Ovary (tissue), 9 donors: Measurements from ENCODE around the gene LARP6. TPM values are rescaled to one million over a fixed set of nuclear protein-coding genes. Genes with fewer than 3 reads are reported as not detected.

ENCODE experiments used
- DNase-seq, 5 donors: peaks; one replicate each; pipeline ENCODE4 v3.0.0-alpha.2; 2019 to 2020
- H3K27ac ChIP-seq, 2 donors: fragments of 200-600 bp; one replicate each; pipeline versions ENCODE4 v1.5.1 to v1.8.0; 2019 to 2022
- H3K27me3 ChIP-seq: fragments of 200-600 bp; one replicate; pipeline ENCODE4 v1.8.0; 2022
- H3K36me3 ChIP-seq: fragments of 200-600 bp; sonication (generic); one replicate; pipeline ENCODE4 v1.5.1; 2019
- H3K4me1 ChIP-seq: one replicate; pipeline ENCODE4 v1.8.1; 2013; ENCODE audit warnings: mild to moderate bottlenecking, moderate library complexity; ENCODE audit not compliant: insufficient read depth
- H3K4me3 ChIP-seq: fragments of 200-600 bp; sonication (generic); one replicate; pipeline ENCODE4 v1.5.1; 2017
- H3K9me3 ChIP-seq, 2 donors: fragments of 200-600 bp in 1 of 2; sonication (generic) in 1 of 2; one replicate each; pipeline versions ENCODE4 v1.5.1 to v1.8.1; 2013 to 2019; ENCODE audit warnings: mild to moderate bottlenecking in 1 of 2, moderate library complexity in 1 of 2
- CTCF ChIP-seq, 3 donors: fragments of 450-650 bp in 2 of 3; fragments of 200-600 bp in 1 of 3; IDR thresholded peaks; one replicate each; pipeline versions ENCODE4 v1.5.1 to v1.8.0; 2016 to 2022; ENCODE audit warnings: antibody characterized with exemption in 3 of 3, mild to moderate bottlenecking in 1 of 3
- EP300 ChIP-seq: sonication (generic); formaldehyde crosslinking; IDR thresholded peaks from one replicate; pipeline ENCODE4 v1.6.1; 2017; ENCODE audit warnings: antibody characterized with exemption
- POLR2A ChIP-seq: fragments of 450-650 bp; IDR thresholded peaks from one replicate; pipeline ENCODE4 v1.6.1; 2017; ENCODE audit warnings: antibody characterized with exemption, mild to moderate bottlenecking, moderate library complexity
- WGBS, 3 donors: extraction: QIAGEN DNeasy Blood & Tissue Kit in 1 of 3; methylation state at CpG; one replicate each; pipeline versions ENCODE4 v1.1.5 to v1.1.7; 2013 to 2017; 5-methylcytosine and 5-hydroxymethylcytosine counted together
- intact Hi-C, 4 donors: fragments of 100-400 bp; cut with DNase I; formaldehyde crosslinking; loops; one replicate each; pipeline versions ENCODE4 v1.11.0 to v1.15.1; 2022 to 2023
- polyA plus RNA-seq, 2 donors: library from polyadenylated mRNA; stranded (reverse); fragments of 200-250 nt in 1 of 2; fragments of 350-450 nt in 1 of 2; fragmentation: Illumina TruSeq in 1 of 2; extraction: RNeasy Lipid Tissue Mini Kit (QIAGEN cat#74804) in 1 of 2; gene quantifications; one replicate each; pipeline ENCODE4 v1.2.3, GENCODE V29; 2013 to 2014
- total RNA-seq, 7 donors: library from RNA; depleted of rRNA in 2 of 7; stranded (reverse); fragments of >200 nt in 2 of 7; fragmentation: NEBNext Ultra II Directional in 3 of 7; extraction: Animal tissue kit (Norgen Biotek cat#: 25700) in 3 of 7; gene quantifications; one replicate each; pipeline versions ENCODE4 v1.1.0 to v1.2.4, GENCODE V29; 2016 to 2023
- donor health status: DM: no; HTN: no; CAD: no; lungs with moderate emphysema.
- donor health status: DM: no; HTN: no; CAD: no.
- donor health status: Bipolar disorder and iron deficiency.
- donor health status: DM: yes; HTN: yes; CAD: no.
- donor health status: DM: no; HTN: no; CAD: no.
- donor health status: DM: yes; HTN: yes; CAD: no.

Gene LARP6
- total and polyA plus RNA-seq, 9 donors: 13.4 to 61.7 (median 31.9) TPM

- intact Hi-C loops: no loop called here
- no peak for TF ChIP-seq CTCF (IDR thresholded peaks at IDR 0.05)
- no peak for TF ChIP-seq EP300
- TF ChIP-seq POLR2A: no peak
- no peak overlapping the region for H3K4me3 ChIP-seq
- H3K9me3 ChIP-seq: no peaks in the 10 kb centered on the region
- peaks cover 8% of the 10 kb centered on the region for H3K4me1 ChIP-seq
- no peak for DNase-seq
- H3K36me3 ChIP-seq: no peaks in the 10 kb centered on the region
- peak overlapping the region in 1 of 2 donors; percentile 31 for H3K27ac ChIP-seq
- no peaks in the 10 kb centered on the region for H3K27me3 ChIP-seq
- WGBS, 3 donors: 94 to 98% (median 95%) methylated on average over 6 of the region's 6 CpGs
These were observed 22.7 kb downstream of the LARP6 start for GRCh38 chr15:70831094-70831911.

GRCh38 chr15:70830615-70831014, 23.3 kb downstream of the LARP6 start:
- 4 to 46% (median 41%) methylated on average over 2 of the region's 2 CpGs for WGBS, 3 donors
- Histone ChIP-seq H3K36me3 (no peaks in the 10 kb centered on the region), H3K4me3 (no peak overlapping the region)

GRCh38 chr15:70829371-70830166, 24.4 kb downstream of the LARP6 start:
- H3K4me1 ChIP-seq: peaks cover 8% of the 10 kb centered on the region
- no peaks in the 10 kb centered on the region for H3K9me3 ChIP-seq
- 83 to 88% (median 86%) methylated on average over 9 of the region's 9 CpGs for WGBS, 3 donors
- no peaks in the 10 kb centered on the region for H3K27me3 ChIP-seq
- intact Hi-C loops: loop anchor here in 2 of 4 donors (5.0 to 10.0 kb wide), 2 partner anchors 33 to 45 kb away; no protein-coding TSS in a partner anchor
- H3K4me3 ChIP-seq: no peak overlapping the region
- no peaks in the 10 kb centered on the region for H3K36me3 ChIP-seq
- no peak overlapping the region for H3K27ac ChIP-seq
- DNase-seq: no peak
- no peak for TF ChIP-seq CTCF (IDR thresholded peaks at IDR 0.05)
- TF ChIP-seq EP300: no peak
- TF ChIP-seq POLR2A: no peak

More at GRCh38 chr15:70830615-70831014, 23.3 kb downstream of the LARP6 start:
- DNase-seq: no peak
- Histone ChIP-seq H3K9me3 (no peaks in the 10 kb centered on the region), H3K4me1 (peaks cover 8% of the 10 kb centered on the region), H3K27me3 (no peaks in the 10 kb centered on the region), H3K27ac (no peak overlapping the region)
- TF ChIP-seq EP300 (no peak), CTCF (IDR thresholded peaks at IDR 0.05) (no peak), POLR2A (no peak)
- intact Hi-C loops: no loop called here

- Histone ChIP-seq H3K27ac (no peak overlapping the region), H3K4me3 (no peak overlapping the region), H3K36me3 (no peaks in the 10 kb centered on the region), H3K9me3 (no peaks in the 10 kb centered on the region), H3K27me3 (no peaks in the 10 kb centered on the region), H3K4me1 (peaks cover 3% of the 10 kb centered on the region)
- TF ChIP-seq POLR2A (no peak), EP300 (no peak), CTCF (IDR thresholded peaks at IDR 0.05) (no peak)
- DNase-seq: no peak
- intact Hi-C loops: loop anchor here in 2 of 4 donors (5.0 to 10.0 kb wide), 2 partner anchors 35 to 47 kb away; no protein-coding TSS in a partner anchor
- 87 to 89% (median 89%) methylated on average over 6 of the region's 6 CpGs for WGBS, 3 donors
These were observed 26.2 kb downstream of the LARP6 start for GRCh38 chr15:70827721-70828120.
